HG03060 (cell line): Measurements from ENCODE around the gene TXNDC5.
"Not testable (repeated sequence)": the region's sequence is repeated elsewhere in the genome, so short reads cannot be mapped to it uniquely, and the experiment has no call there.

Experiments
- ATAC-seq: cut with Tn5 transposase; IDR thresholded peaks from one replicate; pipeline ENCODE4 v1.9.1; 2021; ENCODE audit warnings: low read depth, moderate number of reproducible peaks; ENCODE audit not compliant: unreplicated experiment

The TXNDC5 gene

DNA sequence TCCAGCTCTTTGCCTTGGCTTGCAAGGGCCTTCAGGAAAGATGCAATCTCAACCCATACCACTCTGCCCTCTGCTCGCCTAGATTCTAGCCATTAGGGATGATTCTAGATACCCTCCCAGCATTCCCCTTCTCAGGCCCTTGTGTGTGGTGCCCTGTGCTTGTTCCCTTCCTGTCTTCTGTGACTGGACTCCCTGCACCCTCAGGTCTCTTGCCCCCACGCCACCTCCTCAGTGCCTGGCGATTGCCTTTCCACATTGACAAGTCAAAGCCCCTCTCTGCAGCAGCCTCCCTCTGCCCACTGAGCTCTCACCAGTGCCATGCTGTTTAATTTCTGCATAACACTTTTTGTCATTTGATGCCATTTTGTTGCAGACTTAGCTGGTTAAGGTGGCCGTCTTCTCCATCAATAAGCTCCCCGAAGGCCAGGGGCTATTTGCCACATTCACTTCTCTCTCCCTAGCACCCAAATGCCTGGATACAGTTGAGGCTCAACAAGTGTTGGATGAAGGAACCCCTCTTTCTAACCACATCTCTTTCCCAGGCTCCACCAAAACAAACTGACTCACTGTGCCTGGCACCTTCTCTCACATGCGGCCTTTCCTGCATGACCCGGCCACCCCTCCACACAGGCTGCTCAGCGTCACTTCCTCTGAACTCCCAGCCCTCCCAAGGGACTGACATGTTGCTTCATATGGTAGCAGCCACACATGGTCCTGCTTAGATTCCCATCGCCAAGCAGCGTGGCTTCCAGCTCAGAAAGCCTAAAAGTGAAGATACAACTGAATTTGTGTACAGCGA lies 4.6 kb upstream of the TXNDC5 start:
- ATAC-seq, result no peak

DNA sequence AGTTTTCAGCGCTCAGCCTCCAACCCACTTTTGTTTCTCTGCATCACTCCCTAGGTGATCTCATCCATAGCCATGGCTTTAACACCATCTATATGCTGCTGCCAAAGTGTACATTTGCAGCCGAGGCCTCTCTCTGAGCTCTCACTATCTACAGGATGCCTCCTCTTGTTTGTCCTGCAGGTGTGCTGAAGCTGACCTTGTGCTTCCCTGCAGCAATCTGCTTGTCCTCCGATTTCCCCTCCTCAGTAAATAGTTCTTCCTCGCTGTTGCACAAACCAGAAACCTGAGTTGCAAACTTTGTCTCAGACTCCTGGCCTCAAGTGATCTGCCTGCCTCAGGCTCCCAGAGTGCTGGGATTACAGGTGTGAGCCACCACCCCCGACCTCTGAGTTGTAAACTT lies 3.7 kb upstream of the TXNDC5 start:
- no peak for ATAC-seq

DNA sequence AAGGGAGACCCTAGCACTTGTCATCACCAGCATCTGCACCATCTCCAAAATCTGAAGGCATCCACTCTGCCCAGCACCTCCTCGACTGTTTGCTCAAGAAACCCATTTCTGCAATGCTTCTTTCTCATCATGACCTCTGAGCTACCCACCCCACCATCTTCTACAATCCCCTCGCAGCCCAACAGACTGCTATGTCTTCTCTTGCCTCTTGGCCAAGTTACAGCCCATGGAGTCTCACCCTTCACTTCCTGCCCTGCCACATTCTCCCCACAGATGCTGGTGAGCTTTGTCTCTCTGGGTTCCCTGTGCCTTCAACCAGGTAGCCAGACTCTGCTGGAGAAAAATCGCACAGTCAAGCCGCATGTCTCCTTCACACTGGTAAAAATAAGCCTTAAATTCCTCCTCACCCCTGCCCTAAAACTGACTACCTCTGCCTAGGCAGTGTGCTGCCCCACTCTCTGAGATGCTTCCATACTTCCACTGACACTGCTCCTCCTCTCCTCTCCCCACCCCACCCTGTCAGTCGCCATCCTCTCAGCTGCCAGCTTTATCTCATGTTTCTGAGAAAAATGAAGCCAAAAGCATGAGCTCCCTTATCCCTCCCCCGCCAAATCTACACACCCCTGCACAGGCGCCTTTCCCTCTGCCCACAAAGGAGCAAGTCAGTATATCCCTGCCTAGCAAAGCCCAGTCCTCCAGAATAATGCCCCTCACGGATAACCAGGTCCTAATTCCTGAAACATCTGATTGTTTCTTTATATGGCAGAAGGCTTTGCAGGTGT lies 2.3 kb upstream of the TXNDC5 start:
- ATAC-seq, result no peak

DNA sequence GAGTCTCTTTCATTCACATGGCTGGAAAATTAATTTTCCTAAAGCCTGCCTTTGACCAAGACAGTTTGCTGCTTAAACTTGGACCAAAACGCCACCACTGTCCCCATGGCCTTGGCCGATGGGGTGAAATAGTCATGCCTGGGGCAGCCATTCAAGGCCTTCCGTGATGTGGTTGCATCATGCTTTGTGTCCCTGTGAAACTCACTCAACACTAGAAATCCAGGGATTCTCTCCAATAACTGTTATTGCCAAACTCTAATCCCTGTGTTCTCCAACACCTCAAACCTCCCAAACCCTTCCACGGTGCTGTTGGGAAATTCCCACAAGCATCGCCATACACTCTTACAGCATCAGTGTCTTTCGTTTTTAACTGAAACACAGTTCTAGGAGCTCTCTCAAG lies 1.4 kb upstream of the TXNDC5 start:
- no peak for ATAC-seq

DNA sequence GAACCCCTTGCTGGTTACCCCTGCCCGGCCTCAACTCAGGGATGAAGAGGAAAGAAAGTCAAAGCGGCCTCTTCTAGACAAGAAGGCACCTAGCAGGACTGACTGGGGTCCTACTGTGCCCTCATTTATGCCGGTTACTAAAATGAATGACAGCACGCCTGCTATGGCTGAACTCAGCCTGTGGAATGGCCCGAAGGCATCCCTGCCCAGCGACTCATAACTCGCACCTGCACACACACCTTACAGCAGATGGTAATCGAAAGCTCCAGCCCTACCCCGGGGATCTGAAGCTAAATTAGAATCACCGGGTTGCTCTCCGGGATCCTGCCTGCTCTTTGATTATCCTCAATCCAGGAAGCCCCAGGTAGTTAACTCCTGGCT lies 747 bp upstream of the TXNDC5 start:
- ATAC-seq, result no peak

DNA sequence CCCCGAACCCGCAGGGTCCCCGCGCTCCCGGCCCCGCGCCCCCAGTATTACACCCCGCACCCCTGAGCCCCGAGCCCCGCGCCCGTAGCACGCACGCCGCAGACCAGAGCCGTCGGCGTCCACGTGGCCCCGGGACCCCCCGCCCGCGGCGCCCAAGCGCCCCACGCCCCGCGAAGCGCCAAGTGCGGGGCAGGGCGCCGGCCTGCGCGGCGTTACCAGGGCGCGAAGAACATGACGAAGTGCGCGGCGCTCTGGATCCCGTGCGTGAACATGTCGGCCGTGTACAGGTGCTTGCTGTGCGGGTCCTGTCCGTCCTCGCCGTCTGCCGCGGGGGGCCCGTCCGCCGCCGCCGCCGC lies 312 bp downstream of the TXNDC5 start:
- no peak for ATAC-seq

DNA sequence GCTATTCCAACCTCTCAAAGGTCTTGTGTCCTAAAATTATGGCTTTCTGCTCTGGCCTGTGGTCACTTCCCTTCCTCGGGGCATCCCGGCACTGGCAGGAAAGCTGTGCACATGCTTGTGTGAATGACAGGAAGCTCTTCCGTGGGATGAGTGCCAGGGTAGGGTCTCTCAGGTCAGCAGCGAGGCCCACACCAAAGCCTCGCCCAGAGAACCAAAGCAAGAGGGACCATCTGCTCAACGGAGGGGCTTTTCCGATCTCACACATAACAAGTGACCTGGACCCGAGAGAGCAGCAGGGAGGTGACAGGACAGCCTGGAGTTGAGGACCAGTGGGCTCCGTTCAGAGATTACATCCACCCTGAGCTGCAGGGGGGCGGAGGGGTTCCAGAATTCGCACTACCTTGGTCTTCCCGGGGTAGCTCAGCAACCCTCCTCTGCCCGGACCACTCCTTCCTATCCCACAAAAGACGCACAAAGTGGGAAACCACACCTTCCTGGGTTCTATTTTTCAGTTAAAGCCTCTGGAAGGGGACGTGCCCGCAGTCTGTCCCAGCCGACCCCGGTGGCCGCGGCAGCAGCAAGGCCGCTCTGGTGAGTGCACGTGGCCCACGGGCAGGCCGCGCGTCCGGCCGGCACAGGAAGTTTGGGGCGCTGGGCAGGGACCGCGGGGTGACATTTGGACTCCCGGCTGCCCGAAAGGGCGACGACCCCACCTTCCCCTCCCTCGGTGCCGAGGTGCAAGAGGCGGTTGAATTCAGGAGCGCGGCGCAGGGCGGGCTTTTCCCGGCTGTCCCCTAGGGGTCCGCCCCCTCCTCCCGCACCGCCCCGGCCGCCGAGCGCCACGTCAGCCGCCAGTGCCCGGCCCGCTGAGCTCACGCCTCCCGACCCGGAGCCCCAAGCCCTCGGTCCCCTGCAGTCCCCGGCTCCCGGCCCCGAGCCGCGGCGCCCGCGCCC lies 988 bp downstream of the TXNDC5 start:
- no peak for ATAC-seq

DNA sequence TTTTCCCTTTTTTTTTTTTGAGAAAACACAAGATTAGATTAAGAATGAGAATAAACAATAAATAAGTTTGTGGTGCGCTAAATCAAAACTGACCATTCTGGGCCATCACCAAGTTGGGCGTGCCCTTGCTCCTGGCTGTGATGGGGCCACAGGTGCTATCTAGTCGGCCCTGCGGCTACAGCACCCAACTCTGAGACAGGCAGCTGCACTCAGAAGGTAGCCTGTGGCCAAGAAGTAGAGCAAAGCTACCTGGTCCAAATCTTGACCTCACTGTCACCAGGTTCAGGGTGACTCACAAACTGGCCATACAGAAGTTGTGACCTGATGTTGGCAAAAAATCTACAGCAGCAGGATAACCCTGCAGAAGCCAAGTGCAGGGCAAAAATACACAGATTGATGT lies 3.4 kb downstream of the TXNDC5 start:
- ATAC-seq, result no peak

DNA sequence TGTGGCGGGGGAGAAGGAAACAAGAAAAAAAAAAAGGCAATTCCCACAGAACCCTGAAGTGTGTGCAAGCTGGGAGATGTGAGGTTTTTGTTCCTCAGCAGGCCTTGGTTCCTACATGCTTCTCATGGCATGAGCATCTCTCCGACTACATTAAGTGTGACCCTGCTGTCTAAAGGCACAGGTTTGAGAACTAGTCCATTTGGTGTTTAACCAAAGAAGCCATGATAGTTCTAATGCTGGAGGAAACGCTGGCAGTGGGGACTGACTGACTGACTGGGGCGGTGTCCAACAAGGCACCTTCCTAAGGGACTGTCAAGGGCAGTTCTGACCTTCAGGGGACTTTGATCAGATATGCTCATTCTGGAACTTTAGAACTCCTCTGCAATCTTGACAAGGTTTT lies 3.8 kb downstream of the TXNDC5 start:
- ATAC-seq, result no peak

DNA sequence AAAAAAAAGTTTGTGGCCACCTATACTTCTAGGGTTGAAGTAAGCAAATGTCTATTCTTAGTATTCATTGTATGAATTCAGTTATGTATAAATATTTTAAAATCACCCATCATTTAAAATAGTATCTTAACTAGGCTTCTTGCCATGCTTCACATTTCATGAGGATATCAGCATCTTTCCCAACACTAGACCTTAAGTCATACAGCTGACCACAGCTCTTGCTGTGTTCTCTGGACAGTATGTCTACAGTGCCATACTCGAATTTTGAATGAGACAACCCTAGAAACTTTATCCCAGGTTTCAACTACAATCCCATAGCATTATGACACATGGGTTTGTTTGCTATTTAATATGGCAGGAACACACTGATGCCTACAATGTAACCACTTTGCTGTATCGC lies 5.2 kb downstream of the TXNDC5 start:
- no peak for ATAC-seq

DNA sequence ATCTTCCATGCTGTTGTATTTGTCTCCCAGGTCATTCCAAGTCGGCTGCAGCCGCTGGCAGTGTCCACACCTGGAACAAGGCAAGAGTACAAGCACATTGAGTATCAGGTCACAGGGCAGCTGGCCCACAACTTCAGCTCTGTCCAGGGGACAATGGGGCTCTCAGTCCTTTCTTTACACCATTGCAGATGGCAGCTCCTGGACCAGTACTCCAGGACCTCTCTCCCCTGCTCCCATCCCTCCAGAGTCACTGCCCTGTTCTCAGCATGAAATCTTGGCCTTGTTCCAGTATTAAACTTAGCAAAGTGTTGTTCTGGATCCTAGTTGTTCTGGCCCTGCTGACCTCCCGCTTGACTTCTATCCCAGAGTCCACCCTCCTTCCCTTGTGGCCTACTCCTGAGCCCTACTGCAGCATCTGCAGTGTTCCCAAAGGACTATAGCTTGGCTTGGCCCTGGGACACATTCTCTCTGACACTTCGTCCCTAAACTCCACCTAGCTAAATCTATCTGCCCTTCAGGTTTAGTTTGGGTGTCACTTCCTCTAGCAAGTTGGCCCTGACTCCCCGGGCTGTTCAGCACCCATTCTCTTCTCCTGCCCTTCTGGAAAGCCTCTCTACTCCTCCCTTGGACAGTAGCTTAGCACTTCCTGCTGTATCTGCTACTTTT lies 5.8 kb downstream of the TXNDC5 start:
- ATAC-seq, result no peak

DNA sequence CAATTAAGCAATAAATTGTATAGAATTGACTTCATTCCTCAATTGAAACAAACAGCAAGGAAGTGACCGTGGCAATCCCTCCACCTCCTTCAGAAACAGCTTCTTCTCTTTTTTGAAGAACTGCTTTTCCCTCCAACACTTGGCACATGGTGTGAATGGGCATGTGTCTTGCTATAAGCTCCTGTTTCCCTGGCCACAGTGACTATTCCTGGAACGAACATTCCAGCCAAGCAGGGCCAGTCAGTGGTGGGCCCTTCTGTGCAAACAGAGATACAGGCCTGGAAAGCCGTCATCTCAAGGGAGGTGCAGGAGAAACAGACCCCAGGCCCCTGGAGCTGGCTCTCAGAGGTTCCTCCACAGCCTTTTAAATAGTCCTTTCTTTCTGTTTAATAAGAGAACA lies 6.9 kb downstream of the TXNDC5 start:
- no peak for ATAC-seq

DNA sequence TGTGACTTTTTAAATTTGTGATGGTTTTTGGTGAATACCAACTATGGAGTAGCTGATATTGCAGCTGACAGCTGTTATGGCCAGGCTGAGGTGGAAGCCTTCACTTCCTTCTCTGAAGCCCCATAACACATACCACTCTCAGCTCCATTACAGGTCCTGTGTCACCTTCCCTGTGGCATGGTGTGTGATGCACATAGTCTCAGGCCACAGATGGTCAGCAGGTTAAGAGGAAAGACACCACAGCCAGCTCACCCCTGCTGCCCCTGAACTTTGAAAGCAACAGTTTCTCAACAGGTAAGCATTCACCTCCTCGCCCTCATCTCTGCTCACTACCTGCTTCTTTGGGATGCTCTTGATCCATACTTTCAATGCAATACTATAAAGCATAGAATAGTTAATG lies 7.7 kb downstream of the TXNDC5 start:
- no peak for ATAC-seq

DNA sequence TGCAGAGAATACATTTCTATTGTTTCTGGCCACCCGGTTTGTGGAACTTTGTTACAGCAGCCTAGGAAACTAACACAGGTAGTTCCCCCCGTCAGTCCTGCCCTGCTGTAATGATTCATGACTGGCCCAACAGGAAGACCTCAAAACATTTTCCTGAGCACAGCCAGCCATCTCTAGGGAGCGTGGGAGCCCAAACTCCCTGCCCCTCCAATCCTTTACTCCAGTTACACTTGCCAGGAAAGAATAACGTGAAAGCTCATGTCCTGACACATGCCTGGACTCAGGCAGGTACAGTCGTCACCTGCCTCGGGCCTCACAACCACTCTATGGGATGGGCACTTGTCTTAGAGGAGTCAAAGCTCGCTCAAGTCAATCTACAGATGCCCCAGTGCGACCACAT lies 8.4 kb downstream of the TXNDC5 start:
- no peak for ATAC-seq

DNA sequence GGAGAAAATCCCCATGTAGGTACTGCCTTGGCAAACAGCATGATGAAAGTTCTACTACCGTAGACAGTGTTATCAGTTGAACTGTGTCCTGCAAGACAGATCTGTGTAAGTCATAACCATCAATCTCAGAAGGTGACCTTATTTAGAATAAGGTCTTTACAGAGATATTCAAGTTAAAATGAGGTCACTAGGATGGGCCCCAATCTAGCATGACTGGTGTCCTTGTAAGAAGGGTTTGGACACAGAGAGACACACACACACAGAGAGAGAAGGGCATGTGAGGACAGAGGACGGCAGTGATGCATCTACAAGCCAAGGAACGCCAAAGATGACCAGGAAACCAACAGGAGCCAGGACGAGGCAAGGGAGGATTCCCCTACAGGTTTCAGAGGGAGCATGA lies 8.8 kb downstream of the TXNDC5 start:
- no peak for ATAC-seq

DNA sequence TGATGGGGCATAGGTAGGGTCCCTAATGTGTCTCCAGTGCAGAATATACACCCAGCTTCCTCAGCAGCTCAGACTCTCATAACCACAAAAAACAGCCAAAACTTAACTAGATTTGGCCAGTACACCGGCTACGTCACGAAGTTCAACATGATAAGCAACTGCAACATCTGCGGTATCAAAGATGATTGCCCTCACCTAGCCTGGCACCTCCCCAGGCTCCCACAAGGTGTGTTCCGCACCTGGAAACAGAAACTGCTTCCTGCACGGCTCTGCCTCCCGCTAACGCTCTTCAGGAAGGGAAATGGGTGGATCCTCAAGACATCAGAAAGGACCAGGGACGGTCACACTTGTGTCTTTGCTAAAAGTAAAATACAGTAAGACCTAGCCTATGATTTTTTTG lies 9.5 kb downstream of the TXNDC5 start:
- no peak for ATAC-seq

DNA sequence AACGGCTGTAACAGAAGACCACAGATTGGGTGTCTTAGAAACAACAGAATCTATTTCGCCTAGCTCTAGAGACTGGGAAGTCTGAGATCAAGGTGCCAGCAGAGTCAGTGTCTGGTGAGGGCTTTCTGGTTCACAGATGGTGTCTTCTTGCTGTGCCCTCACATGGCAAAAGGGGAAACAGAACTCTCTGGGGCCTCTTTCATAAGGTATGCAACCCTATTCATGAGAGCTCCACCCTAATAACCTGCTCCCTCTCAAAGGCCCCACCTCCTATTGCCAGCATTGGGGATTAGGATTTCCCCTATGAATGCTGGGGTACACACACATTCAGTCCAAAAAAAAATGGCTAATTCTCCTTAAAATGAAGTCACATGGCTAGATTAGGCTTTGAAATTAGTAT lies 10.0 kb downstream of the TXNDC5 start:
- no peak for ATAC-seq

DNA sequence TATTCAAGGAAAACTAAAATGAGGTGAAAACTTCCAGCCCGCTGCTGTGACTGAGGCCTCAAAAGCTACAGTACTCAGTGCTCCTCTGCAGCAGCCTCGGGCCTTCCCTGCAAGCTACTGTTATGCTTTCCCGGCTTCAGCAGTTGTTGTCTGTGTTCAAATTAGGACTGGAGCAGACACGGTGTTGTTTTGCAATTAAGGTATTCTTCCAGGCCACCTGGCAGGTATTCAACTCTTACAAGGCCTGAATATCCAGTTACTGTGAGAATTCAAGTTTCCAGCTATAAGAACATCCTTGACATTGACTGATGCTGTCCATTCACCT lies 10.7 kb downstream of the TXNDC5 start:
- no peak for ATAC-seq

DNA sequence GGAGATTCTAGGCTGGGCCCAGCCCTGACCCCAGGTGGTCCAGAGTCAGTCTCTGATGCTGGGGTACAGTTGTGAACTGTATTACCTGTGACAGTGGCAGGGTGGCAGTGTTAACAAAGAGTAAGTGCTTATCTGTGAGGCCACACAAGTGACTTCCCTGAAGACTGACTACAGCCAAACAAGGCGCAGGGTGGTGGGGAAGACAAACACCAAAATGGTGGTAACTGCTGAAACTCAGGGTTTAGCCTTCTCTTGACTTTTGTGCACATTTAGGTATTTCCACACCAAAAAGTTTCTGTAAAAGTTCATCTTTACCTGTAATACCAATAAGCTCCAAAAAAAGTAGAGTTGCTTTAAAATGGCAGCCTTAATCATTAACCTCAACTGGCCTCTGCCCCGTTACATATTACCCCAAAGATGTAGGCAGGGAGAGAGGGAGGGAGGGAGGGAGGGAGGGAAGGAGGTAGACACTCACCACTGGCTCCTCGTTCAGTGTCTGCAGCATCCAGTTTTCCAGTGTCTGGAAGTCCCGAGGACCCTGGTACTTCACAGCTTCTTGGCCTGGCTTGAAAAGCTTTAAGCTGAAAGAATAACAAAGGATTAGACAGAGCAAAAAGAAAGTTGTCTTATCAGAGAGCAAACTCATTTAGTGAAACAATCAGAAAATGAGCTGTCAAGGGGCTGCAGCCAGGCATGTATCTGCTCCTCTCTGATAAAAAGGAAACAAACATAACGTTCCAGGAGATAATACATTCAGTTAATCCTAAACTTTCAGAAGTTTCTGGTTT lies 11.3 kb downstream of the TXNDC5 start:
- no peak for ATAC-seq

DNA sequence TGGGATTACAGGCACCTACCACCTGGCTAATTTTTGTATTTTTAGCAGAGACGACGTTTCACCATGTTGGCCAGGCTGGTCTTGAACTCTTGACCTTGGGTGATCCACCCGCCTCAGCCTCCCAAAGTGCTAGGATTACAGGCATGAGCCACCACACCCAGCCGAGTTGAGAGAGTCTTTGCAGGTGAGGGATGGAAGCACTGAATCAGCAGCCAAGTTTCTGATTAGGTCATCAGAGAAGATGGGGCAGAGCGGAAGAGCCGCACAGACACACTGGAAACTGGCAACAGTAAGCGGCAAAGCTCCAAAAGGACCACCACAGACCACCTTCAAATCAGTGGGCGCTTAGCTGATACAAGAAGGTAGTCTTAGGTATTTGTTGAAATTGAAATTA lies 12.4 kb downstream of the TXNDC5 start:
- not testable (repeated sequence) for ATAC-seq
